IMR-90 (cell line): ENCODE results near the gene DUSP8.

Source experiments
- BHLHE40 ChIP-seq: fragments of 150-350 bp; IDR thresholded peaks from 2 replicates; pipeline ENCODE4 v1.6.1; 2016; ENCODE audit warnings: mild to moderate bottlenecking, low read depth, low read length
- CTCF ChIP-seq: conservative IDR thresholded peaks from 2 replicates; pipeline ENCODE4 v1.5.1; 2012; ENCODE audit warnings: mild to moderate bottlenecking, low read depth, low read length, improper control_type of control experiment
- MAZ ChIP-seq: IDR thresholded peaks from 2 replicates; pipeline ENCODE4 v1.6.1; 2012; ENCODE audit warnings: low read depth, mild to moderate bottlenecking, low read length, improper control_type of control experiment, moderate library complexity, borderline replicate concordance
- MXI1 ChIP-seq: IDR thresholded peaks from 2 replicates; pipeline ENCODE4 v1.6.1; 2012; ENCODE audit warnings: low read depth, mild to moderate bottlenecking, low read length, moderate library complexity, borderline replicate concordance
- RAD21 ChIP-seq: IDR thresholded peaks from 2 replicates; pipeline ENCODE4 v1.6.1; 2012; ENCODE audit warnings: low read length, improper control_type of control experiment

DNA sequence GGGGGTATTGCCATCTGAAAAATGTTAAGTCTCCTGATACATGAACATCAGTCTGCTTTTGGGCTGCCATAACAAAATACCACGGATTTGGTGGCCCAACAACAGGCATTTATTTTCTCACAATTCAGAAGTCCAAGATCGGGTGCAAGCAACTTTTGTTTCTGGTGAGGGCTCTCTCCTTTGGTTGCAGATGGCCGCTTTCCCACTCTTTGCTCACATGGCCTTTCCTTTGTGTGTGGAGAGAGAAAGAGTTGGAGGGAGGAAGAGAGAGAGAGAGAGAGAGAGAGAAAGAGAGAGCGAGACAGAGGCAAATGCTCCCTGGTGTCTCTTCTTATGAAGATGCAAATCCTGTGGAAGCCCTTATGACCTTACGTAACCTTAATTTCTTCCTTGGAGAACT is 28.6 kb upstream of the DUSP8 start:
- no peak for TF ChIP-seq CTCF
- TF ChIP-seq BHLHE40, result no peak
- no peak for TF ChIP-seq MAZ
- TF ChIP-seq MXI1, result no peak
- no peak for TF ChIP-seq RAD21
